ENCODE measurements around the gene MXD1. TPM values are rescaled to one million over a fixed set of nuclear protein-coding genes. Genes with fewer than 3 reads are reported as not detected.

Gene MXD1
- total and polyA plus RNA-seq, 9 of the 15 experiments (the other 6 are each of a cell fraction or from before 2014, with no cell fraction given) = 6.7 to 35.9 (median 11.0) TPM

DNA sequence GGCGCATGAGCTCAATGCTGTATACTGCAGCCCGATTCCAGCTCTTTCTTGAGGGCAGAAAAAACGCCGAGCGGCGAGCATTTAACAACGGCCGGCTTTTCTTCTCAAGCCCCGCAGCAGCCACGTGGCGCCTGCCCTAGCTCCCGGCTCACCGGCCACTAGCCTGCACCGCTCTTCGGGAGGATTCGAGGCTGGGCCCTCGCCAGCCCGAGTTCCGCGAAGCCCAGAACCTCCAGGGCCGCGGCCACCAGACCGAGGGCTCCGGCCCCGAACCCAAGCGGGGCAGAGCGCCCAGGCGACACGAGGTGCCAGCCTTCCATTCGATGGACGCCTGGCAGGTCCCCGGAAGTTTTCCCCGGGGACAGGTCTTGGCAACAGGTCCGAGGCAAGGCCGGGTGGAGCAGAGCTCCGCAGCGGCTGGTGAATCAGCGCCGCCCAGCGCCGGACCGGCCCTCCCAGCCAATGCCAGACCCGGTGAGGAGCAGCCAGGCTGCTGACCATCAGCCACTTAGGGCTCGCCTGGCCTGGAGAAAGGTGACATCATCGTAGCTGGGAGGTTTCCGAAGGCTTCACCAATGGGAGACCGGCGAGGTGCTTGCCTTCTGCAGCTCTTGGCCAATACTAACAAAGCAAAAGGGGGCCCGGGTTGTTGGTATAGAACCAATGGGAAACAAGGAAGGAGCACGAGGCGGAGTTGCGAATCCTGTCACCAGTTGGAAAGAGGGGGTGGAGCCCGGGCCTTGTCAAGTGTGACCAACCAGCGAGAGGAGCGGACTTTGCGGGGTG lies 552 bp upstream of the MXD1 start (continued):
- TF ChIP-seq, protein P1, sequence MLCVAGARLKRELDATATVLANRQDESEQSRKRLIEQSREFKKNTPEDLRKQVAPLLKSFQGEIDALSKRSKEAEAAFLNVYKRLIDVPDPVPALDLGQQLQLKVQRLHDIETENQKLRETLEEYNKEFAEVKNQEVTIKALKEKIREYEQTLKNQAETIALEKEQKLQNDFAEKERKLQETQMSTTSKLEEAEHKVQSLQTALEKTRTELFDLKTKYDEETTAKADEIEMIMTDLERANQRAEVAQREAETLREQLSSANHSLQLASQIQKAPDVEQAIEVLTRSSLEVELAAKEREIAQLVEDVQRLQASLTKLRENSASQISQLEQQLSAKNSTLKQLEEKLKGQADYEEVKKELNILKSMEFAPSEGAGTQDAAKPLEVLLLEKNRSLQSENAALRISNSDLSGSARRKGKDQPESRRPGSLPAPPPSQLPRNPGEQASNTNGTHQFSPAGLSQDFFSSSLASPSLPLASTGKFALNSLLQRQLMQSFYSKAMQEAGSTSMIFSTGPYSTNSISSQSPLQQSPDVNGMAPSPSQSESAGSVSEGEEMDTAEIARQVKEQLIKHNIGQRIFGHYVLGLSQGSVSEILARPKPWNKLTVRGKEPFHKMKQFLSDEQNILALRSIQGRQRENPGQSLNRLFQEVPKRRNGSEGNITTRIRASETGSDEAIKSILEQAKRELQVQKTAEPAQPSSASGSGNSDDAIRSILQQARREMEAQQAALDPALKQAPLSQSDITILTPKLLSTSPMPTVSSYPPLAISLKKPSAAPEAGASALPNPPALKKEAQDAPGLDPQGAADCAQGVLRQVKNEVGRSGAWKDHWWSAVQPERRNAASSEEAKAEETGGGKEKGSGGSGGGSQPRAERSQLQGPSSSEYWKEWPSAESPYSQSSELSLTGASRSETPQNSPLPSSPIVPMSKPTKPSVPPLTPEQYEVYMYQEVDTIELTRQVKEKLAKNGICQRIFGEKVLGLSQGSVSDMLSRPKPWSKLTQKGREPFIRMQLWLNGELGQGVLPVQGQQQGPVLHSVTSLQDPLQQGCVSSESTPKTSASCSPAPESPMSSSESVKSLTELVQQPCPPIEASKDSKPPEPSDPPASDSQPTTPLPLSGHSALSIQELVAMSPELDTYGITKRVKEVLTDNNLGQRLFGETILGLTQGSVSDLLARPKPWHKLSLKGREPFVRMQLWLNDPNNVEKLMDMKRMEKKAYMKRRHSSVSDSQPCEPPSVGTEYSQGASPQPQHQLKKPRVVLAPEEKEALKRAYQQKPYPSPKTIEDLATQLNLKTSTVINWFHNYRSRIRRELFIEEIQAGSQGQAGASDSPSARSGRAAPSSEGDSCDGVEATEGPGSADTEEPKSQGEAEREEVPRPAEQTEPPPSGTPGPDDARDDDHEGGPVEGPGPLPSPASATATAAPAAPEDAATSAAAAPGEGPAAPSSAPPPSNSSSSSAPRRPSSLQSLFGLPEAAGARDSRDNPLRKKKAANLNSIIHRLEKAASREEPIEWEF (CRISPR knock-in tag; IDR thresholded peaks at IDR 0.05) = peak; percentile 81; the same call in 1 of the 2 replicates
- TF ChIP-seq SP2 (IDR thresholded peaks at IDR 0.05; ENCODE audit: extremely low read depth, low read depth, low read length, poor library complexity, severe bottlenecking) (no peak), ZNF644 (tag; IDR thresholded peaks at IDR 0.05; ENCODE audit: low read depth) (0 out of 2 replicates have a peak, but pooled peaks have one; percentile 38), SREBF1 (IDR thresholded peaks at IDR 0.05; ENCODE audit: borderline replicate concordance, low read depth, low read length) (0 out of 2 replicates have a peak, but pooled peaks have one; percentile 33), GABPB1 (CRISPR knock-in tag; IDR thresholded peaks at IDR 0.05) (peak; percentile 72), SIN3B (IDR thresholded peaks at IDR 0.05; ENCODE audit: low read depth) (0 out of 2 replicates have a peak, but pooled peaks have one; percentile 26), PYGO2 (tag; IDR thresholded peaks at IDR 0.05) (peak; percentile 41; the same call in 1 of the 2 replicates), BRF1 (IDR thresholded peaks at IDR 0.05; ENCODE audit: borderline replicate concordance, extremely low read depth, insufficient read length) (no peak), MIER1 (IDR thresholded peaks at IDR 0.05; ENCODE audit: low read depth) (no peak), CBX2 (IDR thresholded peaks at IDR 0.05; ENCODE audit: insufficient read depth, low read length, poor library complexity, severe bottlenecking) (no peak), ESRRA (IDR thresholded peaks at IDR 0.05; ENCODE audit: borderline replicate concordance, low read depth) (peak; percentile 48; the same call in 1 of the 2 replicates), HMG20A (CRISPR knock-in tag; conservative IDR thresholded peaks at IDR 0.05) (no peak), PHB (CRISPR knock-in tag; IDR thresholded peaks at IDR 0.05) (no peak), ZNF408 (CRISPR knock-in tag; IDR thresholded peaks at IDR 0.05; ENCODE audit: low read depth) (no peak)
- TF ChIP-seq, protein P2, sequence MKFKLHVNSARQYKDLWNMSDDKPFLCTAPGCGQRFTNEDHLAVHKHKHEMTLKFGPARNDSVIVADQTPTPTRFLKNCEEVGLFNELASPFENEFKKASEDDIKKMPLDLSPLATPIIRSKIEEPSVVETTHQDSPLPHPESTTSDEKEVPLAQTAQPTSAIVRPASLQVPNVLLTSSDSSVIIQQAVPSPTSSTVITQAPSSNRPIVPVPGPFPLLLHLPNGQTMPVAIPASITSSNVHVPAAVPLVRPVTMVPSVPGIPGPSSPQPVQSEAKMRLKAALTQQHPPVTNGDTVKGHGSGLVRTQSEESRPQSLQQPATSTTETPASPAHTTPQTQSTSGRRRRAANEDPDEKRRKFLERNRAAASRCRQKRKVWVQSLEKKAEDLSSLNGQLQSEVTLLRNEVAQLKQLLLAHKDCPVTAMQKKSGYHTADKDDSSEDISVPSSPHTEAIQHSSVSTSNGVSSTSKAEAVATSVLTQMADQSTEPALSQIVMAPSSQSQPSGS (CRISPR knock-in tag; IDR thresholded peaks at IDR 0.05) = 0 out of 2 replicates have a peak, but pooled peaks have one; percentile 63
- TF ChIP-seq, protein P3, sequence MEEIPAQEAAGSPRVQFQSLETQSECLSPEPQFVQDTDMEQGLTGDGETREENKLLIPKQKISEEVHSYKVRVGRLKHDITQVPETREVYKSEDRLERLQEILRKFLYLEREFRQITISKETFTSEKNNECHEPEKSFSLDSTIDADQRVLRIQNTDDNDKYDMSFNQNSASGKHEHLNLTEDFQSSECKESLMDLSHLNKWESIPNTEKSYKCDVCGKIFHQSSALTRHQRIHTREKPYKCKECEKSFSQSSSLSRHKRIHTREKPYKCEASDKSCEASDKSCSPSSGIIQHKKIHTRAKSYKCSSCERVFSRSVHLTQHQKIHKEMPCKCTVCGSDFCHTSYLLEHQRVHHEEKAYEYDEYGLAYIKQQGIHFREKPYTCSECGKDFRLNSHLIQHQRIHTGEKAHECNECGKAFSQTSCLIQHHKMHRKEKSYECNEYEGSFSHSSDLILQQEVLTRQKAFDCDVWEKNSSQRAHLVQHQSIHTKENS (CRISPR knock-in tag; IDR thresholded peaks at IDR 0.05) = no peak
- TF ChIP-seq, protein P4, sequence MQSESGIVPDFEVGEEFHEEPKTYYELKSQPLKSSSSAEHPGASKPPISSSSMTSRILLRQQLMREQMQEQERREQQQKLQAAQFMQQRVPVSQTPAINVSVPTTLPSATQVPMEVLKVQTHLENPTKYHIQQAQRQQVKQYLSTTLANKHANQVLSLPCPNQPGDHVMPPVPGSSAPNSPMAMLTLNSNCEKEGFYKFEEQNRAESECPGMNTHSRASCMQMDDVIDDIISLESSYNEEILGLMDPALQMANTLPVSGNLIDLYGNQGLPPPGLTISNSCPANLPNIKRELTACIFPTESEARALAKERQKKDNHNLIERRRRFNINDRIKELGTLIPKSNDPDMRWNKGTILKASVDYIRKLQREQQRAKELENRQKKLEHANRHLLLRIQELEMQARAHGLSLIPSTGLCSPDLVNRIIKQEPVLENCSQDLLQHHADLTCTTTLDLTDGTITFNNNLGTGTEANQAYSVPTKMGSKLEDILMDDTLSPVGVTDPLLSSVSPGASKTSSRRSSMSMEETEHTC (IDR thresholded peaks at IDR 0.05) = 0 out of 2 replicates have a peak, but pooled peaks have one; percentile 24

Data from K562 (cell line).